Neuronal stem cell (in vitro differentiated cells): ENCODE data around the gene CPEB1.

Source experiments
- DNase-seq: peaks from one replicate; pipeline ENCODE4 v3.0.0-alpha.2; 2013; ENCODE audit warnings: low spot score
- H2AFZ ChIP-seq: one replicate; pipeline ENCODE4 v1.6.1; 2013; ENCODE audit warnings: mild to moderate bottlenecking, low read length, inconsistent platforms
- H2AK5ac ChIP-seq: 2 replicates; pipeline ENCODE4 v1.6.1; 2013; ENCODE audit warnings: low read depth, mild to moderate bottlenecking, inconsistent platforms, low read length, moderate library complexity, mixed read lengths
- H2BK120ac ChIP-seq: 2 replicates; pipeline ENCODE4 v1.6.1; 2013; ENCODE audit warnings: low read depth, mild to moderate bottlenecking, inconsistent platforms, low read length, moderate library complexity, mixed read lengths
- H2BK12ac ChIP-seq: one replicate; pipeline ENCODE4 v1.6.1; 2013; ENCODE audit warnings: low read length, inconsistent platforms
- H2BK15ac ChIP-seq: 2 replicates; pipeline ENCODE4 v1.6.1; 2013; ENCODE audit warnings: mild to moderate bottlenecking, low read length, inconsistent platforms, mixed read lengths
- H2BK5ac ChIP-seq: one replicate; pipeline ENCODE4 v1.6.1; 2013; ENCODE audit warnings: inconsistent platforms, mild to moderate bottlenecking, low read length, moderate library complexity
- H3K14ac ChIP-seq: one replicate; pipeline ENCODE4 v1.6.1; 2013; ENCODE audit warnings: low read length, inconsistent platforms
- H3K18ac ChIP-seq: 2 replicates; pipeline ENCODE4 v1.6.1; 2013; ENCODE audit warnings: low read length, inconsistent platforms
- H3K23ac ChIP-seq: 2 replicates; pipeline ENCODE4 v1.6.1; 2013; ENCODE audit warnings: low read depth, mild to moderate bottlenecking, mixed read lengths, low read length, inconsistent platforms; ENCODE audit not compliant: poor library complexity
- H3K27ac ChIP-seq: replicated peaks from 3 replicates; pipeline ENCODE4 v1.5.1; 2013; ENCODE audit warnings: low read length, inconsistent platforms
- H3K27me3 ChIP-seq, 3 experiments: 2 replicates each; pipeline ENCODE4 v1.6.1; 2013; ENCODE audit warnings: low read length in 3 of 3, mild to moderate bottlenecking in 2 of 3, inconsistent platforms in 1 of 3, low read depth in 1 of 3, mixed read lengths in 1 of 3, moderate library complexity in 1 of 3; ENCODE audit not compliant: control insufficient read depth in 3 of 3, insufficient read depth in 3 of 3
- H3K36me3 ChIP-seq, 2 donors: replicated peaks in 1 of 2; 2 replicates each; pipeline ENCODE4 v1.6.1; 2013; ENCODE audit warnings: low read length in 2 of 2; ENCODE audit not compliant: control insufficient read depth in 2 of 2, insufficient read depth in 2 of 2
- H3K4ac ChIP-seq: 2 replicates; pipeline ENCODE4 v1.6.1; 2013; ENCODE audit warnings: inconsistent platforms, mild to moderate bottlenecking, low read length, moderate library complexity
- H3K4me1 ChIP-seq, 2 donors: 1 replicate in 1 of 2; 2 replicates in 1 of 2; pipeline ENCODE4 v1.6.1; 2013; ENCODE audit warnings: low read length in 2 of 2, low read depth in 1 of 2; ENCODE audit not compliant: control insufficient read depth in 2 of 2, insufficient read depth in 1 of 2
- H3K4me2 ChIP-seq: one replicate; pipeline ENCODE4 v1.6.1; 2013; ENCODE audit warnings: mild to moderate bottlenecking, low read length, inconsistent platforms; ENCODE audit not compliant: insufficient read depth, poor library complexity, severe bottlenecking
- H3K4me3 ChIP-seq, 2 donors: 2 replicates each; pipeline ENCODE4 v1.5.1; 2013; ENCODE audit warnings: low read length in 2 of 2, mild to moderate bottlenecking in 2 of 2, inconsistent platforms in 1 of 2, moderate library complexity in 1 of 2
- H3K79me1 ChIP-seq: one replicate; pipeline ENCODE4 v1.6.1; 2013; ENCODE audit warnings: low read depth, mild to moderate bottlenecking, inconsistent platforms, low read length, moderate library complexity
- H3K9ac ChIP-seq: one replicate; pipeline ENCODE4 v1.6.1; 2013; ENCODE audit warnings: mild to moderate bottlenecking, low read depth, low read length, inconsistent platforms; ENCODE audit not compliant: poor library complexity
- H3K9me3 ChIP-seq, 2 donors: replicated peaks in 1 of 2; 2 replicates each; pipeline versions ENCODE3 to v1.6.1; 2013; ENCODE audit warnings: low read length in 2 of 2, mild to moderate bottlenecking in 2 of 2, inconsistent platforms in 1 of 2, low read depth in 1 of 2, mixed read lengths in 1 of 2, moderate library complexity in 1 of 2; ENCODE audit not compliant: control insufficient read depth in 2 of 2, insufficient read depth in 1 of 2
- H4K8ac ChIP-seq: one replicate; pipeline ENCODE4 v1.6.1; 2013; ENCODE audit warnings: low read depth, mild to moderate bottlenecking, inconsistent platforms, low read length, moderate library complexity
- H4K91ac ChIP-seq: one replicate; pipeline ENCODE4 v1.6.1; 2013; ENCODE audit warnings: low read length, low read depth, mild to moderate bottlenecking, inconsistent platforms; ENCODE audit not compliant: poor library complexity
- WGBS, 2 donors: extraction: QIAGEN DNeasy Blood & Tissue Kit; methylation state at CpG; one replicate each; pipeline ENCODE4 v1.1.7; 2013; ENCODE audit warnings: missing lambda C conversion rate in 2 of 2, mixed read lengths in 1 of 2; ENCODE audit not compliant: insufficient read length in 2 of 2, insufficient replicate concordance in 1 of 2; ENCODE audit errors: extremely low coverage in 2 of 2; 5-methylcytosine and 5-hydroxymethylcytosine counted together

The CPEB1 gene

GRCh38 chr15:82553846-82554245, 93.3 kb downstream of the CPEB1 start:
- no peak for DNase-seq
- Histone ChIP-seq H2BK120ac (no peak overlapping the region), H2AFZ (no peak overlapping the region), H3K4me2 (no peak overlapping the region), H3K79me1 (no peaks in the 10 kb centered on the region), H3K4ac (no peak overlapping the region), H3K14ac (no peak overlapping the region), H2AK5ac (no peak overlapping the region), H3K36me3 (no peaks in the 10 kb centered on the region), H2BK15ac (no peak overlapping the region), H2BK5ac (no peak overlapping the region), H3K9ac (no peak overlapping the region), H3K27ac (no peak overlapping the region), H3K27me3 (peaks cover 0 to 52% (median 0%) of the 10 kb centered on the region in 3 experiments), H4K8ac (no peak overlapping the region), H3K23ac (no peak overlapping the region), H4K91ac (no peak overlapping the region), H3K4me3 (no peak overlapping the region), H3K18ac (no peak overlapping the region), H3K4me1 (peaks cover 0 to under 1% of the 10 kb centered on the region in 2 donors), H3K9me3 (no peaks in the 10 kb centered on the region), H2BK12ac (no peak overlapping the region)
- WGBS, 2 donors = no CpG with 5 or more reads among the region's 1 CpG

GRCh38 chr15:82552861-82553260, 94.3 kb downstream of the CPEB1 start:
- H2AFZ ChIP-seq = no peak overlapping the region
- no peak overlapping the region for H2BK15ac ChIP-seq
- H3K27ac ChIP-seq = no peak overlapping the region
- no peak overlapping the region for H2BK5ac ChIP-seq
- no peak overlapping the region for H4K91ac ChIP-seq
- H3K4me1 ChIP-seq = peaks cover 0 to 3% of the 10 kb centered on the region in 2 donors
- H3K27me3 ChIP-seq = peaks cover 0 to 46% (median 0%) of the 10 kb centered on the region in 3 experiments
- no peak overlapping the region for H3K14ac ChIP-seq
- H3K36me3 ChIP-seq = no peaks in the 10 kb centered on the region
- H3K79me1 ChIP-seq = no peaks in the 10 kb centered on the region
- H3K4ac ChIP-seq = no peak overlapping the region
- H2BK12ac ChIP-seq = no peak overlapping the region
- no peak for DNase-seq
- no peaks in the 10 kb centered on the region for H3K9me3 ChIP-seq
- no peak overlapping the region for H3K4me3 ChIP-seq
- no peak overlapping the region for H3K4me2 ChIP-seq
- no peak overlapping the region for H2BK120ac ChIP-seq
- WGBS, 2 donors = no CpG with 5 or more reads among the region's 2 CpGs
- no peak overlapping the region for H2AK5ac ChIP-seq
- H4K8ac ChIP-seq = no peak overlapping the region
- no peak overlapping the region for H3K18ac ChIP-seq
- H3K9ac ChIP-seq = no peak overlapping the region
- no peak overlapping the region for H3K23ac ChIP-seq

- Histone ChIP-seq H2AK5ac (no peak overlapping the region), H2BK120ac (no peak overlapping the region), H3K9me3 (no peaks in the 10 kb centered on the region), H3K4me3 (no peak overlapping the region), H3K4ac (no peak overlapping the region), H2AFZ (no peak overlapping the region), H3K27me3 (peaks cover 0 to 38% (median 0%) of the 10 kb centered on the region in 3 experiments), H3K4me2 (no peak overlapping the region), H2BK5ac (no peak overlapping the region), H3K14ac (no peak overlapping the region), H3K79me1 (no peaks in the 10 kb centered on the region), H3K36me3 (no peaks in the 10 kb centered on the region), H2BK12ac (no peak overlapping the region), H2BK15ac (no peak overlapping the region), H4K91ac (no peak overlapping the region), H3K27ac (no peak overlapping the region), H3K23ac (no peak overlapping the region), H4K8ac (no peak overlapping the region), H3K9ac (no peak overlapping the region), H3K18ac (no peak overlapping the region), H3K4me1 (peaks cover 0 to 3% of the 10 kb centered on the region in 2 donors)
- WGBS, 2 donors = no CpG with 5 or more reads among the region's 5 CpGs
- no peak for DNase-seq
Observed at GRCh38 chr15:82551646-82552247, 95.4 kb downstream of the CPEB1 start.

- Histone ChIP-seq H3K27ac (no peak overlapping the region), H3K79me1 (no peaks in the 10 kb centered on the region), H3K9me3 (no peaks in the 10 kb centered on the region), H2AFZ (no peak overlapping the region), H3K4me2 (no peak overlapping the region), H4K91ac (no peak overlapping the region), H3K36me3 (no peaks in the 10 kb centered on the region), H2BK120ac (no peak overlapping the region), H3K14ac (no peak overlapping the region), H2BK15ac (no peak overlapping the region), H3K4me1 (peaks cover 3 to 8% of the 10 kb centered on the region in 2 donors), H3K9ac (no peak overlapping the region), H2BK12ac (no peak overlapping the region), H2BK5ac (no peak overlapping the region), H3K27me3 (peaks cover 0 to 32% (median 0%) of the 10 kb centered on the region in 3 experiments), H3K4ac (no peak overlapping the region), H4K8ac (no peak overlapping the region), H2AK5ac (no peak overlapping the region), H3K18ac (no peak overlapping the region), H3K4me3 (no peak overlapping the region), H3K23ac (no peak overlapping the region)
- WGBS, 2 donors = no CpG with 5 or more reads among the region's 9 CpGs
- no peak for DNase-seq
Observed at GRCh38 chr15:82549199-82549665, 97.9 kb downstream of the CPEB1 start.
